Jurkat, Clone E6-1 (cell line): ENCODE measurements around the gene IL33.

ENCODE experiments used
- DNase-seq: peaks from one replicate; pipeline ENCODE4 v3.0.0-alpha.2; 2011; ENCODE audit warnings: low read depth, low spot score
- H3K4me3 ChIP-seq: 2 replicates; pipeline ENCODE4 v1.5.1; 2011; ENCODE audit warnings: mild to moderate bottlenecking, low read length, control low read depth, moderate library complexity

IL33 gene

GRCh38 chr9:6271508-6272228 is 56.1 kb downstream of the IL33 start:
- no peak for DNase-seq
- no peak overlapping the region for H3K4me3 ChIP-seq

- H3K4me3 ChIP-seq, result no peak overlapping the region
- no peak for DNase-seq
Measured at GRCh38 chr9:6272229-6272598, 56.6 kb downstream of the IL33 start.

DNA sequence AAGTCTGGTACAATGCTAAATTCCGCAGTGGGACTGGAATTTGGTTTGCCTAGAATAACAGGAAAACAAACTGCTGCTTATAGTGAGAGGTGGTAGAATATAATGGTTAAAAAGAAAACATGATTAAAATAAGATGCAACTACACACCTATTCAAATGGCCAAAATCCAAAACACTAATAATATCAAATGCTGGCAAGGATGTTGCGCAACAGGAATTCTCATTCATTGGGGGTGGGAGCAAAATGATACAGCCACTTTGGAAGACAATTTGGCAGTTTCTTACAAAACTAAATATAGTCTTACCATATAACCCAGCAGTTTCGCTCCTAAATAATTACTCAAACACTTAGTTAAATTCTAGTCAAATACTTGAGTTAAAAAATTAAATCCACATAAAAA is 61.8 kb downstream of the IL33 start:
- DNase-seq, result no peak
- no peak overlapping the region for H3K4me3 ChIP-seq

DNA sequence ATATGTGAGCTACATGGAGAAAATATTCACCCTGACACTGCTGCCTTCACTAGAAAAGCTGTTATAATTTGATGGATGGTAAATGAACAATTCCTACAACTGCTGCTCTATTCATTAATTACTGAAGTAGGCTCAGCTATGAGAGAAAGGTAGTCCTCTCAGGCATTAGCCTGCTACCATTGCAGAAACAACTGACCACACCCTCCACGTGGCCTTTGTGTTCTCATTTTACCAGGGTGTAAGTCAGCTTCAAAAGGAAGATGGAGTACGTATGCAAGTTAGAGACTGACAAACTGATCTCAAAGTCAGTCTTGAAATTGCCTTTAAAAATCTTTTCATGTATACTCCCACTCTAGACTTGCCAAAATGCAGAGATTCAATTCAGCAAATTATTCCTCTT is 86.3 kb downstream of the IL33 start:
- no peak for DNase-seq
- H3K4me3 ChIP-seq, result no peak overlapping the region

DNA sequence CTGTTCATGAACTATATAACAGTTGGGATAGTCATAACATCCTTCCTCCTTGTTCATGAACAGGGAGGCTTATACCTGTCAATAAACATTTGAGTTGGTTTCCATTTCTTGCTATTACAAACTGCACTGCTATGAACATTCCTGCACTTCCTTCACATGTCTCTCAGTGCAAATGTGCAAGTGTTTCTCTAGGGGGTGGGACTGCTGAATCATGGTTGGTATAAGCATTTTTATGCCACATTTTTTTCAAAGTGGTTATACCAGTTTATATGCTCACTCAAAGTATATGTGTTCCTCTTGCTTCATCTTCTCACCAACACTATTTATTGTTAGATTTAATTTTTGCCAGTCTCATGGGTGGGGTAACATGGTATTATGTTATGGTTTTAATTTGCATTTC is 86.8 kb downstream of the IL33 start:
- DNase-seq, result no peak
- no peak overlapping the region for H3K4me3 ChIP-seq

GRCh38 chr9:6304232-6304631 is 88.6 kb downstream of the IL33 start:
- no peak overlapping the region for H3K4me3 ChIP-seq
- no peak for DNase-seq

- no peak overlapping the region for H3K4me3 ChIP-seq
- DNase-seq, result peak; percentile 45
Measured at GRCh38 chr9:6305954-6306563, 90.5 kb downstream of the IL33 start.
